H1 (cell line): ENCODE results near the gene PLXNA4. TPM values are rescaled to one million over a fixed set of nuclear protein-coding genes. Genes with fewer than 3 reads are reported as not detected.
A peak's percentile ranks its signal among the peaks of the same experiment; 100 is the strongest.

Source experiments
- BACH1 ChIP-seq: IDR thresholded peaks from 2 replicates; pipeline ENCODE4 v1.6.1; 2012; ENCODE audit warnings: low read length, improper control_type of control experiment
- CBX8 ChIP-seq: fragments of 300-800, 300-1000 bp; sonication (generic); IDR thresholded peaks from 2 replicates; pipeline ENCODE4 v1.7.1; 2016; ENCODE audit warnings: low read depth, low read length, borderline replicate concordance
- CHD1 ChIP-seq: IDR thresholded peaks from 2 replicates; pipeline ENCODE4 v1.6.1; 2012; ENCODE audit warnings: low read depth, low read length, improper control_type of control experiment
- CHD2 ChIP-seq: IDR thresholded peaks from 2 replicates; pipeline ENCODE4 v1.6.1; 2012; ENCODE audit warnings: low read length, improper control_type of control experiment
- CREB1 ChIP-seq: IDR thresholded peaks from 2 replicates; pipeline ENCODE4 v1.6.1; 2012; ENCODE audit warnings: inconsistent platforms
- CTCF ChIP-seq, 3 experiments: IDR thresholded peaks; 1 replicate in 2 of 3; 2 replicates in 1 of 3; pipeline versions ENCODE4 v1.5.1 to v1.6.1; 2011; ENCODE audit warnings: low read length in 3 of 3, mild to moderate bottlenecking in 3 of 3, inconsistent platforms in 2 of 3, low read depth in 1 of 3, moderate library complexity in 1 of 3; ENCODE audit not compliant: insufficient read depth in 1 of 3; ENCODE audit errors: control extremely low read depth in 1 of 3
- GABPA ChIP-seq: IDR thresholded peaks from 2 replicates; pipeline ENCODE4 v1.6.1; 2011; ENCODE audit warnings: mild to moderate bottlenecking, low read length, moderate library complexity, borderline replicate concordance; ENCODE audit not compliant: insufficient read depth
- JUND ChIP-seq: IDR thresholded peaks from 2 replicates; pipeline ENCODE4 v1.6.1; 2011; ENCODE audit warnings: mild to moderate bottlenecking, improper control_type of control experiment, low read length
- KDM4A ChIP-seq: IDR thresholded peaks from one replicate; pipeline ENCODE4 v1.7.1; 2012; ENCODE audit warnings: low read depth, mild to moderate bottlenecking, moderate library complexity, low read length, inconsistent platforms; ENCODE audit not compliant: severe bottlenecking
- MAX ChIP-seq: IDR thresholded peaks from 2 replicates; pipeline ENCODE4 v1.6.1; 2012; ENCODE audit warnings: inconsistent platforms
- NANOG ChIP-seq: IDR thresholded peaks from 2 replicates; pipeline ENCODE4 v1.6.1; 2011; ENCODE audit warnings: low read length, low read depth, mild to moderate bottlenecking, inconsistent platforms; ENCODE audit not compliant: insufficient read depth, poor library complexity, severe bottlenecking
- PHF8 ChIP-seq: fragments of 200-600 bp; sonication (generic); conservative IDR thresholded peaks from 2 replicates; pipeline ENCODE4 v1.7.1; 2012; ENCODE audit warnings: low read depth, mild to moderate bottlenecking, inconsistent platforms, low read length, moderate library complexity
- POLR2A ChIP-seq, 2 experiments: IDR thresholded peaks; 1 replicate in 1 of 2; 2 replicates in 1 of 2; pipeline ENCODE4 v1.6.1; 2011; ENCODE audit warnings: low read depth in 2 of 2, low read length in 2 of 2, mild to moderate bottlenecking in 2 of 2; ENCODE audit errors: control extremely low read depth in 1 of 2
- POLR2AphosphoS5 ChIP-seq: IDR thresholded peaks from 2 replicates; pipeline ENCODE4 v1.6.1; 2011; ENCODE audit warnings: low read depth, low read length
- RFX5 ChIP-seq: IDR thresholded peaks from 2 replicates; pipeline ENCODE4 v1.6.1; 2011; ENCODE audit warnings: low read depth, low read length, improper control_type of control experiment, borderline replicate concordance
- SP4 ChIP-seq: IDR thresholded peaks from 2 replicates; pipeline ENCODE4 v1.6.1; 2012; ENCODE audit warnings: low read length, inconsistent platforms
- SUZ12 ChIP-seq: fragments of 200-600 bp; sonication (generic); IDR thresholded peaks from 2 replicates; pipeline ENCODE4 v1.6.1; 2012; ENCODE audit warnings: mild to moderate bottlenecking, inconsistent platforms, low read length, moderate library complexity, mixed read lengths
- TCF12 ChIP-seq: IDR thresholded peaks from 2 replicates; pipeline ENCODE4 v1.6.1; 2011; ENCODE audit warnings: low read depth, mild to moderate bottlenecking, low read length
- USF2 ChIP-seq: IDR thresholded peaks from 2 replicates; pipeline ENCODE4 v1.6.1; 2011; ENCODE audit warnings: low read length, improper control_type of control experiment
- YY1 ChIP-seq: IDR thresholded peaks from 2 replicates; pipeline ENCODE4 v1.6.1; 2011; ENCODE audit warnings: low read depth, mild to moderate bottlenecking, low read length
- polyA plus RNA-seq, 7 experiments: library from polyadenylated mRNA; depleted of rRNA in 3 of 7; stranded (reverse) in 5 of 7; unstranded in 2 of 7; fragments of >200 nt in 5 of 7; fragments of 200-250 nt in 2 of 7; gene quantifications; 1 replicate in 5 of 7; 2 replicates in 1 of 7; 4 replicates in 1 of 7; pipeline versions ENCODE4 v1.2.1 to v1.2.3, GENCODE V29; 2011 to 2013; ENCODE audit warnings: missing spikeins in 2 of 7, mixed read lengths in 2 of 7
- total RNA-seq: library from RNA; stranded (reverse); fragmentation: NEBNext Ultra II Directional; extraction: Animal tissue kit (Norgen Biotek cat#: 25700); gene quantifications from 2 replicates; pipeline ENCODE4 v1.2.1, GENCODE V29; 2021

PLXNA4 gene
- total and polyA plus RNA-seq, 2 of the 8 experiments (the other 6 are each of a cell fraction or from before 2014, with no cell fraction given), result 0.76 to 0.79 TPM

GRCh38 chr7:132318352-132319318, 257.6 kb downstream of the PLXNA4 start (continued):
- no peak for TF ChIP-seq PHF8
- TF ChIP-seq BACH1, result peak; percentile 5; the same call in 1 of the 2 replicates
- no peak for TF ChIP-seq JUND
- peak; percentile 16; the same call in 1 of the 2 replicates for TF ChIP-seq MAX
- TF ChIP-seq YY1, result no peak
- no peak for TF ChIP-seq RFX5
- no peak for TF ChIP-seq POLR2A (IDR thresholded peaks at IDR 0.05; ENCODE audit: control extremely low read depth in 1 of 2, low read depth in 2 of 2, low read length in 2 of 2)
- no peak for TF ChIP-seq POLR2AphosphoS5
- TF ChIP-seq CBX8, result no peak
- no peak for TF ChIP-seq TCF12
- no peak for TF ChIP-seq NANOG
- TF ChIP-seq SP4, result no peak
- TF ChIP-seq CREB1, result peak; percentile 54
- no peak for TF ChIP-seq CHD1
- TF ChIP-seq USF2, result no peak
- peak; percentile 13 for TF ChIP-seq KDM4A
- no peak for TF ChIP-seq GABPA
- TF ChIP-seq SUZ12, result no peak
- no peak for TF ChIP-seq CHD2
- TF ChIP-seq CTCF (IDR thresholded peaks at IDR 0.05; ENCODE audit: control extremely low read depth in 1 of 3, insufficient read depth in 1 of 3, low read depth in 1 of 3, low read length in 3 of 3), result peak; percentile 78 to 90 (median 89)
